SU-DHL-6 (cell line): ENCODE results near the gene C5orf63.

Source experiments
- H2AFZ ChIP-seq: fragments of 200-600 bp; sonication (generic); 2 replicates; pipeline ENCODE4 v1.6.1; 2014; ENCODE audit warnings: low read depth, mild to moderate bottlenecking, moderate library complexity, mixed read lengths, antibody characterized with exemption, low read length; ENCODE audit not compliant: severe bottlenecking
- H3F3A ChIP-seq: fragments of 200-600 bp; shearing (Covaris generic); 2 replicates; pipeline ENCODE4 v1.6.0; 2016; ENCODE audit warnings: antibody characterized with exemption, mild to moderate bottlenecking; ENCODE audit not compliant: insufficient read depth
- H3K27ac ChIP-seq: fragments of 200-600 bp; sonication (generic); 2 replicates; pipeline ENCODE4 v1.5.1; 2016; ENCODE audit warnings: low read depth, mild to moderate bottlenecking, low read length, moderate library complexity, mixed read lengths
- H3K27me3 ChIP-seq: fragments of 200-600 bp; sonication (generic), shearing (Covaris generic); 2 replicates; pipeline ENCODE4 v1.6.0; 2014; ENCODE audit warnings: mild to moderate bottlenecking, low read length
- H3K36me3 ChIP-seq: fragments of 200-600 bp; sonication (generic); 2 replicates; pipeline ENCODE4 v1.6.1; 2014; ENCODE audit warnings: mild to moderate bottlenecking, low read length, mixed read lengths
- H3K4me2 ChIP-seq: fragments of 300-600, 200-600 bp; shearing (Covaris generic), sonication (generic); 2 replicates; pipeline ENCODE4 v1.6.0; 2014; ENCODE audit warnings: low read length, low read depth, mild to moderate bottlenecking; ENCODE audit not compliant: poor library complexity, severe bottlenecking
- H3K4me3 ChIP-seq: fragments of 200-600 bp; sonication (generic); 2 replicates; pipeline ENCODE4 v1.5.1; 2014; ENCODE audit warnings: antibody characterized with exemption, low read length, mild to moderate bottlenecking, mixed read lengths; ENCODE audit not compliant: insufficient read depth, poor library complexity, severe bottlenecking
- H3K79me2 ChIP-seq: fragments of 200-600 bp; sonication (generic); 2 replicates; pipeline ENCODE4 v1.6.1; 2014; ENCODE audit warnings: mild to moderate bottlenecking, low read length, moderate library complexity; ENCODE audit not compliant: insufficient read depth
- H3K9ac ChIP-seq: fragments of 200-600 bp; sonication (generic); 2 replicates; pipeline ENCODE4 v1.7.0; 2014; ENCODE audit warnings: mild to moderate bottlenecking, low read length
- H3K9me2 ChIP-seq: fragments of 200-600 bp; sonication (generic); replicated peaks from 2 replicates; pipeline ENCODE4 v1.6.1; 2014; ENCODE audit warnings: low read length; ENCODE audit not compliant: insufficient read depth
- H3K9me3 ChIP-seq: fragments of 200-600 bp; sonication (generic); 2 replicates; pipeline ENCODE4 v1.6.1; 2014; ENCODE audit warnings: low read length, mixed read lengths; ENCODE audit not compliant: insufficient read depth
- H4K20me1 ChIP-seq: fragments of 200-600 bp; sonication (generic); 2 replicates; pipeline ENCODE4 v1.6.1; 2014; ENCODE audit warnings: low read depth, mild to moderate bottlenecking, antibody characterized with exemption, low read length, moderate library complexity, mixed read lengths
- EZH2phosphoT487 ChIP-seq: fragments of 200-600 bp; sonication (generic), shearing (Covaris generic); conservative IDR thresholded peaks from 2 replicates; pipeline ENCODE4 v1.6.1; 2018; ENCODE audit warnings: mild to moderate bottlenecking, antibody characterized with exemption, low read length, moderate library complexity, mixed read lengths
- TF ChIP-seq, protein P1 (sequence below): fragments of 200-600 bp; sonication (generic); IDR thresholded peaks from one replicate; pipeline ENCODE4 v1.5.1; 2017; ENCODE audit warnings: antibody characterized with exemption, mild to moderate bottlenecking, low read length, moderate library complexity; ENCODE audit not compliant: insufficient read depth, poor library complexity, severe bottlenecking

Gene C5orf63

DNA sequence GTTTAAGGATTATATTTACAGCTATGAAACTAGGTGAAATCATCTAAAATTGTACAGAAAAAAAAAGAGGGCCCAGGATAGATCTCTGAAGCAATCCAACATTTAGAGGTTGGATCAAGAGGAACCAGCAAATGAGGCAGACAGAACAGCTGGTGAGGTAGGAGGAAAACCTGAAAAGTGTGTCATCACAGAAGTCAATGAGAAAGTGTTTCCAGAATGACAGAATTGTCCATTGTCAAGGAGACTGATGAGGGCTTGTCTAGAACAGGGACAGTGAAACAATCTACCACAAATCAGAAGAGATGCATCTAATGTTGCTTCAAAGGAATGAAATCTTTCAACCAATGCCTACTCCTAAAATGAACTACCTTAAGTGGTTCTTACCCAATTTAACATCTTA is 6.6 kb downstream of the C5orf63 start:
- H3K36me3 ChIP-seq = no peaks in the 10 kb centered on the region
- no peak for TF ChIP-seq EZH2phosphoT487

DNA sequence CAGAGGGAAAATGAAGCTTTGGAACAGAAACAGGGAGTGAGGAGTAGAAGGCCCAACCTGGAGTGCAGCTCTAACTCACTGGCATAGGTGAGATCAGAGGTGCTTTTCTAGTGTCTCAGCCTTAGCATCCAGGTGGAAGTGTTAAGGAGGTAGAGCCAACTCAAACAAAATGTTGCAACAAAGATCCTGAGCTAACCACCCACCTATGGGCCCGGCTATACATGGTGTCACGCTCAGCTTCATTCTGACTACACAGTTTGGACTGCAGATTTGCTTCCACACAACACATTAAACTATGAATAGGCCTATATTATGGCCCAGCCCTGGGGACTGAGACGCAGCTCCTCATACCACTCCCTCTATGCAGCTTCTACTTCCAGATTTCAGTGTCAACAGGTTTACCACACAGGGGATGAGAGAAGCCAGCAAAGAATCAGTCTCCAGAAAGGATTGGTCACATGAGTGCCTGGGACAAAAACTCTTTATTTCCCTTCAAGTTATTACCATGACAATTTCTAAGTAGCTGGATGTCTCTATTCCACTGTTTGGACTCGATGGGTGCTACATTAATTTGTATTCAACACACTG is 9.0 kb downstream of the C5orf63 start:
- H3F3A ChIP-seq = no peaks in the 10 kb centered on the region
- no peaks in the 10 kb centered on the region for H3K9me2 ChIP-seq
- no peak for TF ChIP-seq EZH2phosphoT487
- TF ChIP-seq, protein P1, sequence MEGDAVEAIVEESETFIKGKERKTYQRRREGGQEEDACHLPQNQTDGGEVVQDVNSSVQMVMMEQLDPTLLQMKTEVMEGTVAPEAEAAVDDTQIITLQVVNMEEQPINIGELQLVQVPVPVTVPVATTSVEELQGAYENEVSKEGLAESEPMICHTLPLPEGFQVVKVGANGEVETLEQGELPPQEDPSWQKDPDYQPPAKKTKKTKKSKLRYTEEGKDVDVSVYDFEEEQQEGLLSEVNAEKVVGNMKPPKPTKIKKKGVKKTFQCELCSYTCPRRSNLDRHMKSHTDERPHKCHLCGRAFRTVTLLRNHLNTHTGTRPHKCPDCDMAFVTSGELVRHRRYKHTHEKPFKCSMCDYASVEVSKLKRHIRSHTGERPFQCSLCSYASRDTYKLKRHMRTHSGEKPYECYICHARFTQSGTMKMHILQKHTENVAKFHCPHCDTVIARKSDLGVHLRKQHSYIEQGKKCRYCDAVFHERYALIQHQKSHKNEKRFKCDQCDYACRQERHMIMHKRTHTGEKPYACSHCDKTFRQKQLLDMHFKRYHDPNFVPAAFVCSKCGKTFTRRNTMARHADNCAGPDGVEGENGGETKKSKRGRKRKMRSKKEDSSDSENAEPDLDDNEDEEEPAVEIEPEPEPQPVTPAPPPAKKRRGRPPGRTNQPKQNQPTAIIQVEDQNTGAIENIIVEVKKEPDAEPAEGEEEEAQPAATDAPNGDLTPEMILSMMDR = no peak

More for the DNA sequence above, 6.6 kb downstream of the C5orf63 start:
- Histone ChIP-seq H3K79me2 (no peaks in the 10 kb centered on the region), H3K4me2 (no peak overlapping the region), H3K9ac (no peak overlapping the region), H3K27ac (no peak overlapping the region), H3K4me3 (no peak overlapping the region), H3F3A (no peaks in the 10 kb centered on the region), H3K9me2 (no peaks in the 10 kb centered on the region), H2AFZ (no peak overlapping the region), H3K9me3 (no peaks in the 10 kb centered on the region), H4K20me1 (no peaks in the 10 kb centered on the region), H3K27me3 (no peaks in the 10 kb centered on the region)

GRCh38 chr5:127063257-127063913 is 9.9 kb downstream of the C5orf63 start:
- Histone ChIP-seq H3K4me2 (no peak overlapping the region), H4K20me1 (no peaks in the 10 kb centered on the region), H3K79me2 (no peaks in the 10 kb centered on the region), H3K27ac (no peak overlapping the region), H3K9me2 (no peaks in the 10 kb centered on the region), H3K9me3 (no peaks in the 10 kb centered on the region), H3K36me3 (no peaks in the 10 kb centered on the region), H2AFZ (no peak overlapping the region), H3F3A (no peaks in the 10 kb centered on the region), H3K9ac (no peak overlapping the region), H3K27me3 (no peaks in the 10 kb centered on the region), H3K4me3 (no peak overlapping the region)
- no peak for TF ChIP-seq EZH2phosphoT487
- TF ChIP-seq, protein P1 = no peak

More for the DNA sequence above, 9.0 kb downstream of the C5orf63 start:
- H3K27me3 ChIP-seq = no peaks in the 10 kb centered on the region
- H3K4me3 ChIP-seq = no peak overlapping the region
- H3K9me3 ChIP-seq = no peaks in the 10 kb centered on the region
- no peaks in the 10 kb centered on the region for H3K79me2 ChIP-seq
- H4K20me1 ChIP-seq = no peaks in the 10 kb centered on the region
- H3K9ac ChIP-seq = no peak overlapping the region
- H3K36me3 ChIP-seq = no peaks in the 10 kb centered on the region
- no peak overlapping the region for H2AFZ ChIP-seq
- H3K4me2 ChIP-seq = no peak overlapping the region
- H3K27ac ChIP-seq = no peak overlapping the region

GRCh38 chr5:127061956-127062355 is 11.3 kb downstream of the C5orf63 start:
- Histone ChIP-seq H3F3A (no peaks in the 10 kb centered on the region), H3K27me3 (no peaks in the 10 kb centered on the region)

More at GRCh38 chr5:127061956-127062355, 11.3 kb downstream of the C5orf63 start:
- H3K9me3 ChIP-seq = no peaks in the 10 kb centered on the region
- H3K36me3 ChIP-seq = no peaks in the 10 kb centered on the region
- H2AFZ ChIP-seq = no peak overlapping the region
- H3K27ac ChIP-seq = no peak overlapping the region
- no peaks in the 10 kb centered on the region for H3K79me2 ChIP-seq
- H3K9me2 ChIP-seq = no peaks in the 10 kb centered on the region
- H3K4me2 ChIP-seq = no peak overlapping the region
- TF ChIP-seq EZH2phosphoT487 = no peak
- TF ChIP-seq, protein P1 = no peak
- no peak overlapping the region for H3K9ac ChIP-seq
- H4K20me1 ChIP-seq = no peaks in the 10 kb centered on the region
- no peak overlapping the region for H3K4me3 ChIP-seq
